GM18517 (cell line): ENCODE data around the gene TNS1.

Source experiments
- ATAC-seq: cut with Tn5 transposase; IDR thresholded peaks from one replicate; pipeline ENCODE4 v1.9.1; 2021; ENCODE audit warnings: mild to moderate bottlenecking, moderate library complexity; ENCODE audit not compliant: unreplicated experiment

The TNS1 gene

GRCh38 chr2:217902379-217903141 lies 100.2 kb downstream of the TNS1 start:
- no peak for ATAC-seq

- ATAC-seq: no peak
Observed at GRCh38 chr2:217901835-217902378, 100.9 kb downstream of the TNS1 start.

GRCh38 chr2:217901400-217901799 lies 101.4 kb downstream of the TNS1 start:
- ATAC-seq: no peak

- no peak for ATAC-seq
Observed at GRCh38 chr2:217900780-217901360, 101.9 kb downstream of the TNS1 start.

- ATAC-seq: no peak
Observed at GRCh38 chr2:217900010-217900779, 102.6 kb downstream of the TNS1 start.

GRCh38 chr2:217899231-217900009 lies 103.4 kb downstream of the TNS1 start:
- no peak for ATAC-seq

- ATAC-seq: no peak
Observed at GRCh38 chr2:217897816-217898806, 104.7 kb downstream of the TNS1 start.

GRCh38 chr2:217897091-217897715 lies 105.6 kb downstream of the TNS1 start:
- ATAC-seq: no peak

- ATAC-seq: no peak
Observed at GRCh38 chr2:217895070-217895635, 107.6 kb downstream of the TNS1 start.

GRCh38 chr2:217893440-217893839 lies 109.4 kb downstream of the TNS1 start:
- no peak for ATAC-seq

GRCh38 chr2:217892560-217892959 lies 110.2 kb downstream of the TNS1 start:
- ATAC-seq: no peak

GRCh38 chr2:217890445-217890844 lies 112.3 kb downstream of the TNS1 start:
- no peak for ATAC-seq

- ATAC-seq: no peak
Observed at GRCh38 chr2:217889656-217890055, 113.1 kb downstream of the TNS1 start.

GRCh38 chr2:217887841-217888701 lies 114.7 kb downstream of the TNS1 start:
- ATAC-seq: no peak

- peak; percentile 64 for ATAC-seq
Observed at GRCh38 chr2:217886720-217887309, 116.0 kb downstream of the TNS1 start.

GRCh38 chr2:217886091-217886490 lies 116.7 kb downstream of the TNS1 start:
- no peak for ATAC-seq

GRCh38 chr2:217884985-217885384 lies 117.8 kb downstream of the TNS1 start:
- no peak for ATAC-seq
